ENCODE measurements around the gene CNP.
"Not testable (repeated sequence)": the region's sequence is repeated elsewhere in the genome, so short reads cannot be mapped to it uniquely, and the experiment has no call there.

CNP gene

DNA sequence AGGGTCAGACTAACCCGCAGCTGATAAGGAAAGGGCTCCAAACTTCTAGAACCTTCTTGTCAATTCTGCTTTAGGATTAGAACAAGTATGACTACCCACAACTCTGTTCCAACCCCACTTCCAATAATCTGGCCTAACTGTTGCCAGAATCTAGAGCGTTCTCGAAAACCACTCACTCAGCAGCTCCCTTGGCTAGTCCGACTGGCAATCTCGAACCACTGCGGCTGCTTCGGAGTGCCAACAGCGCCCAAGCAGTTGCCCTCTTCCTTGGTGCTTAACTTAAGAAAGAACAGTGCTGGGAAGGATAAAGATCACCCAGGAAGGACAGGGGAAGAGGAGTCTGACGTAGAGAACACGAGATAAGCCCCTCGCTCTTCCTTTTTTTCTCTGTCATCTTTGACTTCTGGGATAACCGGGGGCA is 49.8 kb downstream of the CNP start:
- in situ Hi-C loops (cut with MboI; ENCODE audit: low pct_unique_long_range_greater_than_20kb, low sequenced_read_pairs, unreplicated experiment), result no loop called here
- TF ChIP-seq CTCF (IDR thresholded peaks at IDR 0.05; ENCODE audit: extremely low read depth, insufficient read depth, missing control alignments), result no peak
- DNase-seq (ENCODE audit: low spot score), result no peak

GRCh38 chr17:42016941-42017865 is 50.6 kb downstream of the CNP start, which contains the start of gene DNAJC7:
DNAJC7 (minus strand) TSS chr17:42017439; CDS start chr17:42017416, 23 bp downstream.
- in situ Hi-C loops (cut with MboI; ENCODE audit: low pct_unique_long_range_greater_than_20kb, low sequenced_read_pairs, unreplicated experiment), result no loop called here
- DNase-seq (ENCODE audit: low spot score), result peak; percentile 96
- no peak for TF ChIP-seq CTCF (IDR thresholded peaks at IDR 0.05; ENCODE audit: extremely low read depth, insufficient read depth, missing control alignments)

GRCh38 chr17:42017866-42018200 is 51.2 kb downstream of the CNP start:
- in situ Hi-C loops (cut with MboI; ENCODE audit: low pct_unique_long_range_greater_than_20kb, low sequenced_read_pairs, unreplicated experiment), result no loop called here
- peak; percentile 64 for DNase-seq (ENCODE audit: low spot score)

GRCh38 chr17:42018339-42018738 is 51.7 kb downstream of the CNP start:
- no peak for TF ChIP-seq CTCF (IDR thresholded peaks at IDR 0.05; ENCODE audit: extremely low read depth, insufficient read depth, missing control alignments)
- in situ Hi-C loops (cut with MboI; ENCODE audit: low pct_unique_long_range_greater_than_20kb, low sequenced_read_pairs, unreplicated experiment), result no loop called here
- peak; percentile 15 for DNase-seq (ENCODE audit: low spot score)

More at GRCh38 chr17:42017866-42018200, 51.2 kb downstream of the CNP start:
- TF ChIP-seq CTCF (IDR thresholded peaks at IDR 0.05; ENCODE audit: extremely low read depth, insufficient read depth, missing control alignments), result no peak

GRCh38 chr17:42018988-42019387 is 52.4 kb downstream of the CNP start:
- no peak for TF ChIP-seq CTCF (IDR thresholded peaks at IDR 0.05; ENCODE audit: extremely low read depth, insufficient read depth, missing control alignments)
- in situ Hi-C loops (cut with MboI; ENCODE audit: low pct_unique_long_range_greater_than_20kb, low sequenced_read_pairs, unreplicated experiment), result no loop called here
- DNase-seq (ENCODE audit: low spot score), result no peak

DNA sequence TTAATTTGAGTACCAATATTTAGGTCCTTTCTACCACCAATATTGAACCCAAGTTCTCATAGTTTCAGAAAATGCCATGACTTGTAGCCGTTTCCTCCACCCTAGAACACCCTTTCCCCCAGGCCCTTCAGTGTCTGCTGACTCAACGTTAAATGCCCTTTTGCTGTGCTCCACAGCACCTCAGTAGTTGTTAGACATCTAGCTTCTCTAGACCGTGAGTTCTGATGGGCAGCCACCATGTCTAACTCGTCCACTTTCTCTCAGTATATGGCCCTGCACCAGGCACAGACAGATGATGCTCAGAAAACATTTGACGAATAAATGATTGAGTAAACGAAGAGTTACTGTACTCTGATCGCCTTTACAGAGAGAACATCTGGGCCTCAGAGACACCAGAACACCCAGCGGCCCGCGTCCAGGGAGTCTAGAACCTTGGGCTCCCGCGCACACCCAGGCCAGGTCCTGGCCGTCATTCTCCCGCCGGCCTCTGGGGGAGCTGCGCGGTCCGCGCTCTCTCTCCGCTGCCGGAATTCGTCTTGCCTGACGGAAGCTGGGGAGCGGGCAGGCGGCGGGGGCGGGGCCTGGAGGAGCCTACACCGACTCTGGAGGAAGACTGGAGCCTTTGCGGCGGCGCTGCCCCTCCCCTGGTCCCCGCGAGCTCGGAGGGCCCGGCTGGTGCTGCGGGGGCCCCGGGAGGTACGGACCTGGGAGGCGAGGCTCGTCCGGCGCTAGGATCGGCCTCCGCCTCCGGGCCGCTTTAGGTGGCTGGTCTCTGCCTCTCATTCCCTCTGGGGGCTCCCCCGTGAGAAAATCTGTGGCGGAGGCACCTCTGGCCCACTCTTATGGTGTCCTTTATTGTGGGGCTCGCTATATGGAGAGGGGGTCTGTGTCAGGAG is 53.2 kb downstream of the CNP start, which contains the start of gene NKIRAS2:
NKIRAS2 (plus strand) TSS at position 582 of the 896 bp plus-strand sequence. CDS start 1,488 bp downstream, outside the sequence.
- peak; percentile 95 for DNase-seq (ENCODE audit: low spot score)
- in situ Hi-C loops (cut with MboI; ENCODE audit: low pct_unique_long_range_greater_than_20kb, low sequenced_read_pairs, unreplicated experiment), result loop anchor here (10.0 kb wide), 1 partner anchor 95 kb away; the partner anchor contains the start of gene DHX58
- peak; percentile 94 for TF ChIP-seq CTCF (IDR thresholded peaks at IDR 0.05; ENCODE audit: extremely low read depth, insufficient read depth, missing control alignments)

GRCh38 chr17:42020845-42021244 is 54.2 kb downstream of the CNP start:
- not testable (repeated sequence) for DNase-seq (ENCODE audit: low spot score)
- in situ Hi-C loops (cut with MboI; ENCODE audit: low pct_unique_long_range_greater_than_20kb, low sequenced_read_pairs, unreplicated experiment), result loop anchor here (10.0 kb wide), 1 partner anchor 94 kb away; the partner anchor contains the start of gene DHX58
